ENCODE data around the gene PTPRN2. TPM values are rescaled to one million over a fixed set of nuclear protein-coding genes. Genes with fewer than 3 reads are reported as not detected.

PTPRN2 gene
- total and polyA plus RNA-seq, 2 of the 8 experiments (the other 6 are each of a cell fraction or from before 2014, with no cell fraction given): 2.6 to 4.5 TPM

DNA sequence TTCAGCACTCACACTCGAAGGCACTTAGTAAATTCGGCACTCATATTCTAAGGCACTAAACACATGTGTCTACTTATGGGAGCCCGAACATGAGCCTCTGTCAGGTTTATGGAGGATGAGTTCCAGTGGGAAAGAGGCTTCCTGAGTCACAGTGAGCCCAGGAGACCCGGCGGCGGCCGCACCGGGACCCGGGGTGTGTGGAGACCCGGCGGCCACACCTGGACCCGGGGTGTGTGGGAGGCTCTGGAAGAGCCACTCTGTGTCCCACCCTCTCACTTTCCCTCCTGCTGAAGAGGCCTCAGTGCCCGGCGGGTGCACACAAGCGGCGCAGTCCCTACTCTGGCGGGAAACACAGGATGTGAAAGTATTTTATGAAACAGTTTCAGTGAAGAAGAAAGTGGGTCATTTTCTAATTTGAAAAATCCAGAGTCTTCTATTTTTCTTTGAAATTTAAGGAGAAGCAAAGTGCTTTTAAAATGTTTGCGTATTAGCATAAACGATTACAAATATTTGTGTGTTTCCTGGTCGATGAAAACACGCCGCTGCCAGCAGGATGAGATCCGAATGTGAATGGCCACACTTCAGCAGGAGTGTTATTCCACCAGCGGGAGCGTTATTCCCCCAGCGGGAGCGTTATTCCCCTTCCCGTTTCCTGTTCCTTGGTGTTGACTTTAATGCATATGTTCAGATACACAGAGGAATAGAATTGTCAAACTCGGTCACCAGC, 625.7 kb downstream of the PTPRN2 start:
- POLR2A ChIA-PET (ENCODE audit: partially characterized antibody): no interaction called here
- no peak overlapping the region for H2BK15ac ChIP-seq (ENCODE audit: low read length)

More for the DNA sequence above, 625.7 kb downstream of the PTPRN2 start:
- H3K79me1 ChIP-seq (ENCODE audit: low read depth, low read length): no peaks in the 10 kb centered on the region
- no peak overlapping the region for H4K5ac ChIP-seq (ENCODE audit: insufficient read length, low read depth, low read length)
- peaks cover 0 to 10% of the 10 kb centered on the region in 2 experiments; a peak in 2 of 4 replicates for H3K9me3 ChIP-seq (ENCODE audit: insufficient read depth in 2 of 2, low read depth in 1 of 2, low read length in 1 of 2)
- H3K18ac ChIP-seq (ENCODE audit: extremely low read depth, low read length): no peak overlapping the region
- H2BK20ac ChIP-seq (ENCODE audit: low read length): no peak overlapping the region
- H3K4ac ChIP-seq (replicated peaks; ENCODE audit: insufficient read length, low read depth, low read length): no peak overlapping the region
- no peak overlapping the region for H3K14ac ChIP-seq (ENCODE audit: insufficient read length)
- DNase-seq (ENCODE audit: low read depth in 1 of 2, low spot score in 2 of 2) (no peak), FAIRE-seq (no peak)
- H2BK120ac ChIP-seq (replicated peaks; ENCODE audit: low read depth, low read length): peak overlapping the region; percentile 4
- no peak overlapping the region for H3K9ac ChIP-seq (replicated peaks in 1 of 4; ENCODE audit: extremely low read depth in 1 of 4, low read depth in 3 of 4, low read length in 3 of 4)
- H3K36me3 ChIP-seq (ENCODE audit: control insufficient read depth in 2 of 4, insufficient read depth in 4 of 4, low read length in 3 of 4): no peaks in the 10 kb centered on the region
- H2BK5ac ChIP-seq (ENCODE audit: low read depth, low read length): no peak overlapping the region
- peak overlapping the region in 1 of 4 experiments; percentile 19; a peak in 1 of 8 replicates for H3K4me3 ChIP-seq (ENCODE audit: extremely low read depth in 1 of 4, insufficient read depth in 2 of 4, low read depth in 3 of 4, low read length in 4 of 4)
- no peak overlapping the region for H2AFZ ChIP-seq (ENCODE audit: low read length)
- peaks cover 7% of the 10 kb centered on the region; the same call in 1 of the 2 replicates for H3K23me2 ChIP-seq (ENCODE audit: low read depth, low read length)
- CTCF ChIA-PET (ENCODE audit: partially characterized antibody): no interaction called here
- H3K56ac ChIP-seq (replicated peaks; ENCODE audit: insufficient read length, low read depth, low read length): no peak overlapping the region
- H3K27ac ChIP-seq (ENCODE audit: low read depth, low read length): no peak overlapping the region
- 27% methylated on average over 29 of the region's 29 CpGs; no CpG with 5 or more reads in 1 of the 2 experiments for WGBS, 2 experiments (ENCODE audit: extremely low coverage in 1 of 2, insufficient coverage in 1 of 2, insufficient read length in 1 of 2, insufficient replicate concordance in 2 of 2, low coverage in 1 of 2, low lambda C conversion rate in 2 of 2, missing lambda C conversion rate in 1 of 2)
- no peaks in the 10 kb centered on the region for H3K79me2 ChIP-seq (ENCODE audit: control insufficient read depth in 1 of 2, insufficient read depth in 2 of 2, low read length in 2 of 2)
- peaks cover 4 to 11% (median 7%) of the 10 kb centered on the region in 4 experiments; a peak in 6 of 7 replicates for H3K4me1 ChIP-seq (replicated peaks in 1 of 4; ENCODE audit: control insufficient read depth in 3 of 4, insufficient read depth in 4 of 4, low read length in 3 of 4)
- H4K20me1 ChIP-seq (replicated peaks in 1 of 2; ENCODE audit: control insufficient read depth in 1 of 2, insufficient read depth in 2 of 2, low read length in 2 of 2): no peaks in the 10 kb centered on the region
- H3K27me3 ChIP-seq (replicated peaks in 1 of 4; ENCODE audit: control insufficient read depth in 3 of 4, extremely low read depth in 1 of 4, insufficient read depth in 3 of 4, low read length in 3 of 4): peaks cover 0 to 3% (median 0%) of the 10 kb centered on the region in 4 experiments; a peak in 2 of 7 replicates
- no peak overlapping the region for H4K8ac ChIP-seq (ENCODE audit: extremely low read depth, insufficient read depth, low read length)
- no peak overlapping the region for H3K23ac ChIP-seq (ENCODE audit: insufficient read length)
- peak overlapping the region; percentile 51 for H4K91ac ChIP-seq (replicated peaks; ENCODE audit: insufficient read length, low read length)
- H3K4me2 ChIP-seq (ENCODE audit: insufficient read depth in 1 of 2, low read depth in 2 of 2, low read length in 2 of 2): peak overlapping the region; percentile 44 to 55; a peak in 3 of 4 replicates
- no peak overlapping the region for H2AK5ac ChIP-seq (ENCODE audit: low read depth, low read length)
- no peak overlapping the region for H2BK12ac ChIP-seq (ENCODE audit: low read depth, low read length)

Measured in H1 (cell line).